Vagina (tissue), 2 donors: ENCODE data around the gene MFSD8.

Experiments
- CTCF ChIP-seq, 3 experiments: fragments of 450-650 bp in 2 of 3; fragments of 200-600 bp in 1 of 3; sonication (generic) in 1 of 3; IDR thresholded peaks; one replicate each; pipeline ENCODE4 v1.5.1; 2017 to 2019; ENCODE audit warnings: antibody characterized with exemption in 3 of 3, mild to moderate bottlenecking in 2 of 3, moderate library complexity in 2 of 3
- POLR2A ChIP-seq, 2 donors: fragments of 450-650 bp; IDR thresholded peaks; one replicate each; pipeline ENCODE4 v1.6.1; 2017; ENCODE audit warnings: antibody characterized with exemption in 2 of 2, mild to moderate bottlenecking in 2 of 2, moderate library complexity in 2 of 2
- POLR2AphosphoS5 ChIP-seq, 2 donors: sonication (generic); formaldehyde crosslinking; IDR thresholded peaks; one replicate each; pipeline ENCODE4 v1.9.0; 2017; ENCODE audit warnings: antibody characterized with exemption in 2 of 2, mild to moderate bottlenecking in 2 of 2, low read depth in 1 of 2; ENCODE audit not compliant: insufficient read depth in 1 of 2

- TF ChIP-seq CTCF (IDR thresholded peaks at IDR 0.05) (no peak), POLR2AphosphoS5 (IDR thresholded peaks at IDR 0.05; ENCODE audit: insufficient read depth in 1 of 2, low read depth in 1 of 2) (no peak), POLR2A (IDR thresholded peaks at IDR 0.05) (no peak)
Observed at GRCh38 chr4:127967141-127967775, 2.3 kb upstream of the MFSD8 start.
